NCI-H1694 treated with DMSO at 0.1 percent for 48 hours (cell line): ENCODE results near the gene UBXN1.

Experiments used
- DNase-seq: peaks from one replicate; lab custom pipeline; 2025; lab: John Stamatoyannopoulos, UW

The UBXN1 gene

DNA sequence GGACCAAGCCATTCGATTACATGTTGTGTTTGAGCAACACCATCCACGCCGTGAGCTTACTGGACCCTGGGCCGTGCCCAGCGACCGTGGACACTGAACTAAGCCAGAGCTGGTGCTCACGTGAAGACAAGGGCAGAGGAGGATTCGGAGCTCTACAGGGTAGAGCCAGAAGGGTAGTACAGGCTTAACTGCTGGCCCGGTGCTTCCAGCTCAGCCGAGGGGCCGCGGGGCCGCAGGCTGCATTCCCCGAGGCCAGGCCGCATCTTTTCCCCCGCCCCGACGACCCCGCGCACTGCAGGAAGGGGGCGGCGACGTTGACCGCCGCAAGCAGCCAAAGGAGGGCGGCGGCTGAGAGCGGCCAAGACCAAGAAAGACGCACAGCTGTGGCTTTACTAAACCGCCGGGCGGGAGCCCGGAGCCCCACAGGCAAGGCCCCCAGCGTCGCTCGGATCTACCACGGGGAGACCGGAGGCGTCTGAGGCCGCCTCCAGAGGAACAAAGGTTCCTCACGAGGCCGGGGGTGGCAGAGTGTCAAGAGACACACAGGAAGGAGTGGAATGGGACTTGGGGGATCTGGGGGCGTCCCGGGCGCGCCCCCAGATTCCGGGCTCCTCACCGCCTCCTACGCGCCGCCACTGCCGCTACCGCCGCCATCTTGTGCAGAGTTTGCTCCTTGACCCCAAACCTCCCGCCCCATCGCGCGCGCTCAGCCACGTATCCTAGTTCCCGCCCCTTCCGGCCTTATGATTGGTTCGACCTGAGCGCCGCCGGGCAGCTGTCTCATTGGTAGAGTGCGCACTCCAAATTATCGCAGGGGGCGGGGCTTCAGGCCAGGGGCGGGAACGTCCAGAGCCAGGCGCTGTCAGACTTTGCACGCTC is 32.7 kb downstream of the UBXN1 start, which contains the start of gene GANAB:
Gene GANAB (minus strand): TSS at position 668 of the 879 bp plus-strand sequence. CDS start 14 bp downstream, at position 654.
- DNase-seq = peak; percentile 90

DNA sequence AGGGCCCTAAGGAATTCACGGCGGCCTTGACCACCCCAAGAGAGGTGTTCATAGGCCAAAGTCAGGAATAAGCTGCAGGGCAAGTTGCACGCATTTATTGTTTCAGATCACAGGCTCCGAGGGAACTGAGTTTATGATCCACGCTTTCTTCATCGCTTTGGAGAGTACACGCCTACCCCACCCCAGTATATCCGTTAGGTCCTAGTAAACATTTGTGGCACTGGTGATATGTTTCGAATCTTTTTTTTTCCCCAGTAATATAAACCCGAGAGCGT is 33.3 kb downstream of the UBXN1 start:
- no peak for DNase-seq

DNA sequence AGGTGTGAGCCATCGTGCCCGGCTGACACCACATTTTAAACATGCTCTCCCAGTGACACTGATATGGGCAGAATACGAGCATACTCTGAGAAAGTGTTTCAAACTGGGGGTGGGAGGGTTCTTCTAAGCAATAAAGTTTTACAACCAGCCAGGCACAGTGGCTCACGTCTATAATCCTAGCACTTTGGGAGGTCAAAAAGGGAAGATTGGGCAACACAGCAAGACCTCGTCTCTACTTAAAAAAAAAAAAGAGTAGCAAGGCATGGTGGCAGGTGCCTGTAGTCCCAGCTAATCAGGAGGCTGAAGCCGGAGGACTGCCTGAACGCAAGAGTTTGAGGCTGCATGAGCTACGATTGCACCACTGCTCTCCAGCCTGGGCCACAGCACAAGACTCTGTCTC is 34.7 kb downstream of the UBXN1 start:
- no peak for DNase-seq

DNA sequence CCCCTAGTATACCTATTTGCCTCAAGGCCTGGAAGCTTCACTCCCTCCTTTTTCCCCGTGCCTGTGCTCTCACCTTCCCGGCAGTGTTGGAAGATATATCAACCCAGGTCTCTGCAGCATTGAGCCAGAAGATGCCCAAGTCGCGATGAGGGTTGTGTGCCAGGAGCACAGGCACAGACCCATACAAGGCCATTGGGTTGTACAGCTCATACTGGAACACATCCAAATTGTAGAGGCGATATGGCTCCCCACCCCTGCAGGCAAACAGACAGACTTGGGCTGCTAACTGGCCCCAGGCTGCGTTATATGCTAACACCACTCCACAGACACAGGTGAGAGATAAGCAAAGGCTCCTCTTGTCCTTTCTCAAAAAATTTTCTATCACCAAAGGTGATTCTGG is 46.4 kb downstream of the UBXN1 start:
- no peak for DNase-seq

DNA sequence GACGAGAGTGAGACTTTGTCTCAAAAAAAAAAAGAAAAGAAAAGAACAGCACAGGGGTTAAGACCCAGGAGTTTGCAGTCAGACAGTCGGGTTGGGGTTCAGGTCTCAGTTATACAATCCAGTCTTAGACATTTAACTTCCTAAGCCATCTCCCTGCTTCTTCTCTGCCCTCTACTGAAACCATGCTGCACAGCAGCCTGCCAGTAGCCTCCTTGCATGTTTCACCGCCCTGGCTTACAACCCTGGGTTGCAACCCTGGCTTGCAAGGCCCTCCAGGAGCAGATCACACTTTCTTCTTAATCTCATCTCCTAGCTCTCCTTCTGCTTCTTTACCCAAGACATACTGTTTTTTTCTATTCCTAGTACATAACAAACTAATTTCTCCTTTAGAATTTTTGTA is 51.2 kb downstream of the UBXN1 start:
- no peak for DNase-seq
